Vagina (tissue), 2 donors: Measurements from ENCODE around the gene KLHL25. TPM values are rescaled to one million over a fixed set of nuclear protein-coding genes. Genes with fewer than 3 reads are reported as not detected.

Experiments
- DNase-seq, 2 donors: peaks; one replicate each; pipeline ENCODE4 v3.0.0-alpha.2; 2017; ENCODE audit errors: extremely low spot score in 2 of 2
- H3K27ac ChIP-seq: fragments of 200-600 bp; sonication (generic); one replicate; pipeline ENCODE4 v1.5.1; 2019
- H3K27me3 ChIP-seq: fragments of 200-600 bp; sonication (generic); one replicate; pipeline ENCODE4 v1.5.1; 2019
- H3K36me3 ChIP-seq, 2 donors: fragments of 200-600 bp; sonication (generic); one replicate each; pipeline ENCODE4 v1.5.1; 2017 to 2019
- H3K4me1 ChIP-seq: fragments of 200-600 bp; sonication (generic); one replicate; pipeline ENCODE4 v1.5.1; 2019
- H3K4me3 ChIP-seq, 2 donors: fragments of 200-600 bp; sonication (generic); 1 replicate in 1 of 2; 2 replicates in 1 of 2; pipeline ENCODE4 v1.5.1; 2016 to 2019
- H3K9me3 ChIP-seq: fragments of 200-600 bp; sonication (generic); one replicate; pipeline ENCODE4 v1.5.1; 2019
- POLR2A ChIP-seq, 2 donors: fragments of 450-650 bp; IDR thresholded peaks; one replicate each; pipeline ENCODE4 v1.6.1; 2017; ENCODE audit warnings: antibody characterized with exemption in 2 of 2, mild to moderate bottlenecking in 2 of 2, moderate library complexity in 2 of 2
- POLR2AphosphoS5 ChIP-seq, 2 donors: sonication (generic); formaldehyde crosslinking; IDR thresholded peaks; one replicate each; pipeline ENCODE4 v1.9.0; 2017; ENCODE audit warnings: antibody characterized with exemption in 2 of 2, mild to moderate bottlenecking in 2 of 2, low read depth in 1 of 2; ENCODE audit not compliant: insufficient read depth in 1 of 2
- intact Hi-C: fragments of 100-400 bp; cut with DNase I; formaldehyde crosslinking; loops from one replicate; pipeline ENCODE4 v1.15.1; 2023
- total RNA-seq: library from RNA; depleted of rRNA; stranded (reverse); fragments of >200 nt; gene quantifications from one replicate; pipeline ENCODE4 v1.2.3, GENCODE V29; 2016
- TF ChIP-seq, protein P1 (sequence below), 3 experiments: fragments of 450-650 bp in 2 of 3; fragments of 200-600 bp in 1 of 3; sonication (generic) in 1 of 3; IDR thresholded peaks; one replicate each; pipeline ENCODE4 v1.5.1; 2017 to 2019; ENCODE audit warnings: antibody characterized with exemption in 3 of 3, mild to moderate bottlenecking in 2 of 3, moderate library complexity in 2 of 3

KLHL25 gene
- total RNA-seq, 1 donor from 2014 or later, result 9.6 TPM

DNA sequence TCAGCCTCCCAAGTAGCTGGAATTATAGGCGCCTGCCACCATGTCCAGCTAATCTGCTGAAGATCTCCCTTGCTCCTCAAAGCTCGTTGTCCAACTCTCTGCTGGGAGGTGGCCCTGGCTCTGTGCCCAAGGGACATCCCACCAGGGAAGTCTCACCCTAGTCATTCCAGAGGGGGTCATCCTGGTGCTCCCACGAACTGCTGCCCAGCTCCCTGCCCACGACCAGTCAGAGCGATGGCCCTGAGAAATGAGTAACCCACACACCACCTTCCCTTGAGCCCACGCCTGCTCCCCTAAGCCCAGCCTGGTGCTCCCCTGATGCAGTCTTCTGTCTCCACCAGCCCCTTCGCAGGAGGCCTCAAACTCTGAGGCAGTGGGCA lies 5.2 kb downstream of the KLHL25 start:
- Histone ChIP-seq H3K9me3 (no peaks in the 10 kb centered on the region), H3K4me1 (peaks cover 44% of the 10 kb centered on the region), H3K27me3 (no peaks in the 10 kb centered on the region), H3K4me3 (no peak overlapping the region), H3K36me3 (no peaks in the 10 kb centered on the region), H3K27ac (no peak overlapping the region)
- intact Hi-C loops, result no loop called here
- no peak for DNase-seq
- TF ChIP-seq, protein P1, sequence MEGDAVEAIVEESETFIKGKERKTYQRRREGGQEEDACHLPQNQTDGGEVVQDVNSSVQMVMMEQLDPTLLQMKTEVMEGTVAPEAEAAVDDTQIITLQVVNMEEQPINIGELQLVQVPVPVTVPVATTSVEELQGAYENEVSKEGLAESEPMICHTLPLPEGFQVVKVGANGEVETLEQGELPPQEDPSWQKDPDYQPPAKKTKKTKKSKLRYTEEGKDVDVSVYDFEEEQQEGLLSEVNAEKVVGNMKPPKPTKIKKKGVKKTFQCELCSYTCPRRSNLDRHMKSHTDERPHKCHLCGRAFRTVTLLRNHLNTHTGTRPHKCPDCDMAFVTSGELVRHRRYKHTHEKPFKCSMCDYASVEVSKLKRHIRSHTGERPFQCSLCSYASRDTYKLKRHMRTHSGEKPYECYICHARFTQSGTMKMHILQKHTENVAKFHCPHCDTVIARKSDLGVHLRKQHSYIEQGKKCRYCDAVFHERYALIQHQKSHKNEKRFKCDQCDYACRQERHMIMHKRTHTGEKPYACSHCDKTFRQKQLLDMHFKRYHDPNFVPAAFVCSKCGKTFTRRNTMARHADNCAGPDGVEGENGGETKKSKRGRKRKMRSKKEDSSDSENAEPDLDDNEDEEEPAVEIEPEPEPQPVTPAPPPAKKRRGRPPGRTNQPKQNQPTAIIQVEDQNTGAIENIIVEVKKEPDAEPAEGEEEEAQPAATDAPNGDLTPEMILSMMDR (IDR thresholded peaks at IDR 0.05), result no peak
- no peak for TF ChIP-seq POLR2A (IDR thresholded peaks at IDR 0.05)
- no peak for TF ChIP-seq POLR2AphosphoS5 (IDR thresholded peaks at IDR 0.05; ENCODE audit: insufficient read depth in 1 of 2, low read depth in 1 of 2)

- no peak overlapping the region for H3K27ac ChIP-seq
- H3K4me3 ChIP-seq, result no peak overlapping the region
- no peaks in the 10 kb centered on the region for H3K27me3 ChIP-seq
- TF ChIP-seq, protein P1 (IDR thresholded peaks at IDR 0.05), result no peak
- TF ChIP-seq POLR2A (IDR thresholded peaks at IDR 0.05), result no peak
- peak in 1 of 2 donors; percentile 50 for TF ChIP-seq POLR2AphosphoS5 (IDR thresholded peaks at IDR 0.05; ENCODE audit: insufficient read depth in 1 of 2, low read depth in 1 of 2)
- no peak for DNase-seq
- intact Hi-C loops, result no loop called here
- H3K9me3 ChIP-seq, result no peaks in the 10 kb centered on the region
- H3K4me1 ChIP-seq, result peaks cover 44% of the 10 kb centered on the region
- no peaks in the 10 kb centered on the region for H3K36me3 ChIP-seq
Measured at GRCh38 chr15:85788771-85789495, 5.8 kb downstream of the KLHL25 start.

GRCh38 chr15:85786781-85787114 lies 8.0 kb downstream of the KLHL25 start:
- no peaks in the 10 kb centered on the region for H3K9me3 ChIP-seq
- no peak for DNase-seq
- H3K4me3 ChIP-seq, result no peak overlapping the region
- H3K36me3 ChIP-seq, result no peaks in the 10 kb centered on the region
- H3K27me3 ChIP-seq, result no peaks in the 10 kb centered on the region
- peaks cover 27% of the 10 kb centered on the region for H3K4me1 ChIP-seq
- TF ChIP-seq, protein P1 (IDR thresholded peaks at IDR 0.05), result no peak
- TF ChIP-seq POLR2AphosphoS5 (IDR thresholded peaks at IDR 0.05; ENCODE audit: insufficient read depth in 1 of 2, low read depth in 1 of 2), result no peak
- no peak for TF ChIP-seq POLR2A (IDR thresholded peaks at IDR 0.05)
- intact Hi-C loops, result no loop called here
- H3K27ac ChIP-seq, result no peak overlapping the region

DNA sequence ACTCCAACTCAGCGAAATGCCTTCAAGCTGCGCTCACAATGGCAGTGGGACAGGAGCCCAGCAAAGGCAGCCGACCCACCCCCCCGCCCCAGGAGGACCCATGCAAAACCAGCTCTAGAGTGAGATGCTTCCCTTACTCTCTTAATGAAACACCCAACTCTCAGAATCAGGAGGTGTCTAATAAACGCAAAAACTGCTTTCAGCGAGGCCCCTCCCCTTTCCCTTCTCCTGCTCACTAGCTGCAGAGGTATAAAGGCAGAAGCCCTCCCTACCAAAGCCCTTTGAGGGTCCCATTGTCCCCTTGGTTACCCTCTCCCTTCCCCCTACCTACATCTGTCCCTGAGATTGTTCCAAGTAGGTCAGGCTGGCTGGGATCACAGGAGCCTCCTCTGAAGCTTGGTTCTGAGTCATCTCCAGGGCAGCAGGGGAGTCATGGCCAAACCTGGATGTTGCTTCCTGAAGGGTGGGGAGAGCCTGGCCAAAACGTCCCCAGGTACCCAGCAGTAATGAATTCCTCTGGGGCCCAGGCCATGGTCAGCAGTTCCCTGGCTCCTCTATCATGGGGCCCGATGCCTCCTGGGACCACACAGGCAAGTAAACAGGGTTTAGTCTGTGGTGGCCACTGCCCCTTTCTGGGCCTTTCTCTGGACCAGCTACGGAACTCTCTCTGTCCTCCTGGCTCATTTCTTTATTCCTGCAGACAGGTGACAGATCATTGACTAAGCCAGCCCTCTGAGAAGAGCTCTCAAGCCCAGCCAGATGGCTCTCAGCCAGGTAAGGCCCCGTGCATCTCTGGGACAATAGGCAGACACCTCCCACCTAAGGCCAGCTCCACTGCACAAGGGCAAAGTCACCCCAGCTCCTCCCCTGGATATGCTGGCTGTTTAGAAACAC lies 8.6 kb downstream of the KLHL25 start:
- Histone ChIP-seq H3K4me3 (no peak overlapping the region), H3K27me3 (no peaks in the 10 kb centered on the region), H3K36me3 (no peaks in the 10 kb centered on the region), H3K9me3 (no peaks in the 10 kb centered on the region), H3K27ac (peak overlapping the region; percentile 5), H3K4me1 (peaks cover 27% of the 10 kb centered on the region)
- TF ChIP-seq POLR2AphosphoS5 (IDR thresholded peaks at IDR 0.05; ENCODE audit: insufficient read depth in 1 of 2, low read depth in 1 of 2) (no peak), POLR2A (IDR thresholded peaks at IDR 0.05) (no peak)
- TF ChIP-seq, protein P1 (IDR thresholded peaks at IDR 0.05), result no peak
- DNase-seq, result no peak
- intact Hi-C loops, result no loop called here

- Histone ChIP-seq H3K36me3 (no peaks in the 10 kb centered on the region), H3K27ac (no peak overlapping the region), H3K4me1 (peaks cover 30% of the 10 kb centered on the region), H3K4me3 (no peak overlapping the region), H3K9me3 (no peaks in the 10 kb centered on the region), H3K27me3 (no peaks in the 10 kb centered on the region)
- intact Hi-C loops, result no loop called here
- TF ChIP-seq, protein P1 (IDR thresholded peaks at IDR 0.05), result no peak
- TF ChIP-seq POLR2A (IDR thresholded peaks at IDR 0.05) (no peak), POLR2AphosphoS5 (IDR thresholded peaks at IDR 0.05; ENCODE audit: insufficient read depth in 1 of 2, low read depth in 1 of 2) (no peak)
- DNase-seq, result no peak
Measured at GRCh38 chr15:85782064-85782463, 12.7 kb downstream of the KLHL25 start.
